SK-N-MC (cell line): Measurements from ENCODE around the gene U2AF2.

Experiments used
- DNase-seq: peaks from one replicate; pipeline ENCODE4 v3.0.0-alpha.2; 2011; ENCODE audit warnings: low read depth, low spot score
- H3K27ac ChIP-seq: fragments of 200-600 bp; sonication (generic); 2 replicates; pipeline ENCODE4 v1.5.1; 2016; ENCODE audit warnings: mixed run types
- H3K36me3 ChIP-seq: fragments of 200-600 bp; sonication (generic); 2 replicates; pipeline ENCODE4 v1.6.1; 2017; ENCODE audit warnings: antibody characterized with exemption, low read length, mixed read lengths; ENCODE audit not compliant: insufficient read depth
- H3K4me3 ChIP-seq: fragments of 200-600 bp; sonication (generic); 2 replicates; pipeline ENCODE4 v1.5.1; 2016
- H3K9ac ChIP-seq: fragments of 200-600 bp; sonication (generic); 2 replicates; pipeline ENCODE4 v1.8.0; 2017; ENCODE audit warnings: mixed run types, mixed read lengths; ENCODE audit not compliant: insufficient read length
- H3K9me3 ChIP-seq: fragments of 200-600 bp; sonication (generic); 2 replicates; pipeline ENCODE4 v1.6.1; 2017; ENCODE audit warnings: low read depth, mild to moderate bottlenecking, antibody characterized with exemption, low read length, moderate library complexity, mixed read lengths
- EZH2 ChIP-seq: fragments of 200-600 bp; sonication (generic); IDR thresholded peaks from one replicate; pipeline ENCODE4 v1.6.1; 2017; ENCODE audit warnings: antibody characterized with exemption
- FOXP2 ChIP-seq: optimal IDR thresholded peaks from 2 replicates; pipeline ENCODE3; 2011; ENCODE audit warnings: mild to moderate bottlenecking, moderate library complexity; ENCODE audit not compliant: insufficient read depth; ENCODE audit errors: extremely low read length, control extremely low read depth
- POLR2AphosphoS5 ChIP-seq: IDR thresholded peaks from 2 replicates; pipeline ENCODE4 v1.6.1; 2012; ENCODE audit warnings: mild to moderate bottlenecking, low read depth, low read length, borderline replicate concordance

U2AF2 gene

GRCh38 chr19:55720214-55720746 is 65.4 kb downstream of the U2AF2 start:
- Histone ChIP-seq H3K27ac (no peak overlapping the region), H3K4me3 (no peak overlapping the region), H3K9me3 (peaks cover 2% of the 10 kb centered on the region; the same call in 1 of the 2 replicates), H3K36me3 (no peaks in the 10 kb centered on the region), H3K9ac (no peak overlapping the region)
- no peak for TF ChIP-seq FOXP2
- no peak for TF ChIP-seq EZH2
- TF ChIP-seq POLR2AphosphoS5: no peak
- DNase-seq: no peak

- Histone ChIP-seq H3K9ac (no peak overlapping the region), H3K27ac (no peak overlapping the region), H3K36me3 (no peaks in the 10 kb centered on the region), H3K4me3 (no peak overlapping the region), H3K9me3 (peaks cover 2% of the 10 kb centered on the region; the same call in 1 of the 2 replicates)
- DNase-seq: no peak
- TF ChIP-seq FOXP2: no peak
Observed at GRCh38 chr19:55720801-55721200, 66.0 kb downstream of the U2AF2 start.

- H3K9me3 ChIP-seq: peaks cover 2% of the 10 kb centered on the region; the same call in 1 of the 2 replicates
Observed at GRCh38 chr19:55723491-55723890, 68.7 kb downstream of the U2AF2 start.

More at GRCh38 chr19:55723491-55723890, 68.7 kb downstream of the U2AF2 start:
- TF ChIP-seq EZH2 (no peak), FOXP2 (no peak), POLR2AphosphoS5 (no peak)
- Histone ChIP-seq H3K4me3 (no peak overlapping the region), H3K36me3 (no peaks in the 10 kb centered on the region), H3K27ac (no peak overlapping the region), H3K9ac (no peak overlapping the region)
- no peak for DNase-seq
